ENCODE data around the gene ADGRB3.

DNA sequence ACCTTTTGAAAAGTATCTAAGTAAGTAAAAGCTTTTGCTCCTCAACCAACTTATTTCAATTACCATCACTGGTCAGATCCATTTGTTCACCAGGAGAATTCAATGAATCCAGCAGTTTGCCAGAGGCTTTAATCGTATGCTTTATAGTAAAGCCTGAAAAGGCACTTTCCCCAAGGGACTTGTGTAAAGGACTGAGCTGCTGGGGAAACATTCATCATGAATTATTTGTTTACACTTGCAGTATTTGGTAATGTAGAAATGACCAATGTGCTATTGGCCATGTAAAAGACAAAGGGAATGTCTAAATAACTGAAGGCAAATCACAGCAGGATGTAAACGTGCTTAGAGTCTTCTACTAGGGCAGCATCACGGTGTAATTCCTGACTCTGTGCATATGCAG lies 471.4 kb downstream of the ADGRB3 start:
- TF ChIP-seq CTCF (IDR thresholded peaks at IDR 0.05) (no peak), POLR2A (IDR thresholded peaks at IDR 0.05) (no peak), POLR2AphosphoS5 (IDR thresholded peaks at IDR 0.05) (no peak), EP300 (IDR thresholded peaks at IDR 0.05) (no peak)

Data from upper lobe of left lung (tissue), 4 donors.